Glomerular endothelial cell (primary cell): ENCODE data around the gene WWC2. TPM values are rescaled to one million over a fixed set of nuclear protein-coding genes. Genes with fewer than 3 reads are reported as not detected.

Experiments used
- DNase-seq: peaks from one replicate; pipeline ENCODE4 v3.0.0-alpha.2; 2011; ENCODE audit warnings: low read depth, low spot score; ENCODE audit errors: extremely low read depth
- total RNA-seq: library from RNA; depleted of rRNA; stranded (reverse); fragments of >200 nt; gene quantifications from 2 replicates; pipeline ENCODE4 v1.2.3, GENCODE V29; 2015

Gene WWC2
- total RNA-seq, 1 donor from 2014 or later = 32.0 TPM

DNA sequence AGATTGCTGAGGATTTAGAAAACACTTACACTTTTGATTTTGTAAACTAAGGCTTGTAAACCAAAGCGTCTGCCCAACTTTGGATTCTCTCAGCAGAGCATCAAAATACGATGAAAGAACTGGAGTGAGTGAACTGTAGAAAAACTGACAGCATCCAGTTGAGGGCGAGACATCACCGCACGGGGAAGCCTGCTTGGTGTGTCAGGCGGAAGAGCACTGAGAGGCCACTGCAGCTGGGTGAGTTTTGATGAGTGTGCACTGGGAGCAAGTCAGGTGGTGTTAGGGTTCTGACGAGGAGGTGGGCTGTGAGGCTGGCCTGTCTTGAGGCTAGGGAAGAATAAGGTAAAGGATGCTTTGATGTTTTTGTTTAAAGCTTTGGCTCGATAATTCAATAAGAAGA lies 270.0 kb downstream of the WWC2 start:
- no peak for DNase-seq

Other genes with a start within 250 kb of the WWC2 start
- 68.7 and 77.2 TPM in 2 replicates for gene DCTD, start 181.9 kb upstream of the WWC2 start, total RNA-seq
- not detected in 2 replicates for gene CLDN22, start 221.0 kb downstream of the WWC2 start, total RNA-seq
- not detected in 2 replicates for gene CLDN24, start 223.2 kb downstream of the WWC2 start, total RNA-seq